ENCODE measurements around the gene IRAG1.

DNA sequence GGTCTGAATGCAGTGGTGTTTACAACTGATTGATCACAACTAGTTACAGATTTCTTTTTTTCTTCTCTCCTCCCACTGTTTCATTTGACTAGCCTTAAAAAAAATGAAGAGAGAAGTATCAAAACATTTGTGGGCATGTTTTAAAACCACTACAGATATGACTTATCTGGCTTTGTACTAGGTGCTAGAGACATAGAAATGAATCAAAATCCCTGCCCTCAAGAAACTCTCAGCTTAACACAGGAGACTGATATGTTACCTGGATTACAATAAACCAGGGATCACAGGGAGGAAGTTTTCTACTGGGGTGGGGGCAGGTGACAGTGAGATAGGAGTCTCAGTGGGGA lies 32.3 kb upstream of the IRAG1 start:
- TF ChIP-seq, protein P1, sequence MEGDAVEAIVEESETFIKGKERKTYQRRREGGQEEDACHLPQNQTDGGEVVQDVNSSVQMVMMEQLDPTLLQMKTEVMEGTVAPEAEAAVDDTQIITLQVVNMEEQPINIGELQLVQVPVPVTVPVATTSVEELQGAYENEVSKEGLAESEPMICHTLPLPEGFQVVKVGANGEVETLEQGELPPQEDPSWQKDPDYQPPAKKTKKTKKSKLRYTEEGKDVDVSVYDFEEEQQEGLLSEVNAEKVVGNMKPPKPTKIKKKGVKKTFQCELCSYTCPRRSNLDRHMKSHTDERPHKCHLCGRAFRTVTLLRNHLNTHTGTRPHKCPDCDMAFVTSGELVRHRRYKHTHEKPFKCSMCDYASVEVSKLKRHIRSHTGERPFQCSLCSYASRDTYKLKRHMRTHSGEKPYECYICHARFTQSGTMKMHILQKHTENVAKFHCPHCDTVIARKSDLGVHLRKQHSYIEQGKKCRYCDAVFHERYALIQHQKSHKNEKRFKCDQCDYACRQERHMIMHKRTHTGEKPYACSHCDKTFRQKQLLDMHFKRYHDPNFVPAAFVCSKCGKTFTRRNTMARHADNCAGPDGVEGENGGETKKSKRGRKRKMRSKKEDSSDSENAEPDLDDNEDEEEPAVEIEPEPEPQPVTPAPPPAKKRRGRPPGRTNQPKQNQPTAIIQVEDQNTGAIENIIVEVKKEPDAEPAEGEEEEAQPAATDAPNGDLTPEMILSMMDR (IDR thresholded peaks at IDR 0.05) = no peak
- TF ChIP-seq POLR2A (IDR thresholded peaks at IDR 0.05) = no peak
